ES-I3 (cell line): Measurements from ENCODE around the gene ACD.
"Not testable (repeated sequence)": the region's sequence is repeated elsewhere in the genome, so short reads cannot be mapped to it uniquely, and the experiment has no call there.

Experiments used
- H3K36me3 ChIP-seq: 2 replicates; pipeline ENCODE4 v1.6.1; 2013; ENCODE audit warnings: mild to moderate bottlenecking, low read length, control low read depth, moderate library complexity; ENCODE audit not compliant: insufficient read depth
- H3K4me1 ChIP-seq: 2 replicates; pipeline ENCODE4 v1.6.1; 2013; ENCODE audit warnings: mild to moderate bottlenecking, control low read depth, low read length; ENCODE audit not compliant: insufficient read depth
- H3K9ac ChIP-seq: 2 replicates; pipeline ENCODE4 v1.6.1; 2013; ENCODE audit warnings: low read depth, mild to moderate bottlenecking, low read length, moderate library complexity
- H3K9me3 ChIP-seq: 2 replicates; pipeline ENCODE4 v1.6.1; 2013; ENCODE audit warnings: mild to moderate bottlenecking, low read length, moderate library complexity; ENCODE audit not compliant: control insufficient read depth, insufficient read depth

Gene ACD

GRCh38 chr16:67659675-67660563, at the start of gene ACD:
TSS of gene ACD (minus strand) at chr16:67660260. CDS start at chr16:67660220, 40 bp downstream.
- H3K4me1 ChIP-seq, result no peaks in the 10 kb centered on the region
- peak within 1 kb of the TSS; percentile 81 for H3K9ac ChIP-seq
- H3K9me3 ChIP-seq, result no peaks in the 10 kb centered on the region
- no peaks in the 10 kb centered on the region for H3K36me3 ChIP-seq

GRCh38 chr16:67709050-67709449, 49.0 kb upstream of the ACD start:
- Histone ChIP-seq H3K36me3 (peaks cover 3% of the 10 kb centered on the region; the same call in 1 of the 2 replicates), H3K4me1 (peaks cover 20% of the 10 kb centered on the region; the same call in 1 of the 2 replicates), H3K9me3 (no peaks in the 10 kb centered on the region), H3K9ac (no peak overlapping the region)

GRCh38 chr16:67708368-67708771, 48.3 kb upstream of the ACD start:
- peaks cover 3% of the 10 kb centered on the region; the same call in 1 of the 2 replicates for H3K36me3 ChIP-seq
- H3K9me3 ChIP-seq, result no peaks in the 10 kb centered on the region
- peaks cover 14% of the 10 kb centered on the region; the same call in 1 of the 2 replicates for H3K4me1 ChIP-seq
- no peak overlapping the region for H3K9ac ChIP-seq

- Histone ChIP-seq H3K9ac (no peak overlapping the region), H3K4me1 (peaks cover 12% of the 10 kb centered on the region; the same call in 1 of the 2 replicates), H3K36me3 (peaks cover 3% of the 10 kb centered on the region; the same call in 1 of the 2 replicates), H3K9me3 (no peaks in the 10 kb centered on the region)
Observed at GRCh38 chr16:67707790-67708189, 47.7 kb upstream of the ACD start.

GRCh38 chr16:67707210-67707609, 47.1 kb upstream of the ACD start:
- no peaks in the 10 kb centered on the region for H3K9me3 ChIP-seq
- H3K9ac ChIP-seq, result no peak overlapping the region
- H3K4me1 ChIP-seq, result peaks cover 12% of the 10 kb centered on the region; the same call in 1 of the 2 replicates
- H3K36me3 ChIP-seq, result peaks cover 3% of the 10 kb centered on the region; the same call in 1 of the 2 replicates

GRCh38 chr16:67704110-67704509, 44.0 kb upstream of the ACD start:
- H3K36me3 ChIP-seq, result no peaks in the 10 kb centered on the region
- 0 out of 2 replicates have a peak, but pooled peaks cover 2% of the 10 kb centered on the region for H3K9me3 ChIP-seq
- peaks cover 9% of the 10 kb centered on the region; the same call in 1 of the 2 replicates for H3K4me1 ChIP-seq
- H3K9ac ChIP-seq, result no peak overlapping the region

GRCh38 chr16:67703626-67704025, 43.6 kb upstream of the ACD start:
- no peak overlapping the region for H3K9ac ChIP-seq
- H3K9me3 ChIP-seq, result 0 out of 2 replicates have a peak, but pooled peaks cover 2% of the 10 kb centered on the region
- H3K36me3 ChIP-seq, result no peaks in the 10 kb centered on the region
- peaks cover 4% of the 10 kb centered on the region; the same call in 1 of the 2 replicates for H3K4me1 ChIP-seq

GRCh38 chr16:67702130-67702529, 42.1 kb upstream of the ACD start:
- Histone ChIP-seq H3K9ac (no peak overlapping the region), H3K36me3 (no peaks in the 10 kb centered on the region), H3K4me1 (no peaks in the 10 kb centered on the region), H3K9me3 (0 out of 2 replicates have a peak, but pooled peaks cover 2% of the 10 kb centered on the region)

- Histone ChIP-seq H3K4me1 (no peaks in the 10 kb centered on the region), H3K36me3 (no peaks in the 10 kb centered on the region), H3K9ac (no peak overlapping the region), H3K9me3 (0 out of 2 replicates have a peak, but pooled peaks cover 2% of the 10 kb centered on the region)
Observed at GRCh38 chr16:67701420-67701819, 41.4 kb upstream of the ACD start.

- Histone ChIP-seq H3K4me1 (no peaks in the 10 kb centered on the region), H3K9ac (no peak overlapping the region), H3K36me3 (no peaks in the 10 kb centered on the region), H3K9me3 (0 out of 2 replicates have a peak, but pooled peaks cover 2% of the 10 kb centered on the region)
Observed at GRCh38 chr16:67699265-67699664, 39.2 kb upstream of the ACD start.

- no peak overlapping the region for H3K9ac ChIP-seq
- no peaks in the 10 kb centered on the region for H3K36me3 ChIP-seq
- no peaks in the 10 kb centered on the region for H3K4me1 ChIP-seq
- H3K9me3 ChIP-seq, result 0 out of 2 replicates have a peak, but pooled peaks cover 2% of the 10 kb centered on the region
Observed at GRCh38 chr16:67697422-67698185, 37.5 kb upstream of the ACD start.

GRCh38 chr16:67694611-67695010, 34.6 kb upstream of the ACD start:
- no peaks in the 10 kb centered on the region for H3K9me3 ChIP-seq
- no peak overlapping the region for H3K9ac ChIP-seq
- H3K36me3 ChIP-seq, result no peaks in the 10 kb centered on the region
- no peaks in the 10 kb centered on the region for H3K4me1 ChIP-seq

- not testable (repeated sequence) for H3K9me3 ChIP-seq, H3K4me1 ChIP-seq, H3K9ac ChIP-seq, H3K36me3 ChIP-seq
Observed at GRCh38 chr16:67693517-67694285, 33.6 kb upstream of the ACD start.
